Osteocyte (in vitro differentiated cells): ENCODE data around the gene ACTR5. TPM values are rescaled to one million over a fixed set of nuclear protein-coding genes. Genes with fewer than 3 reads are reported as not detected.

Experiments
- DNase-seq: peaks from one replicate; pipeline ENCODE4 v3.0.0; 2021; ENCODE audit warnings: mixed read lengths; ENCODE audit not compliant: unreplicated experiment; ENCODE audit errors: extremely low spot score
- H3K27ac Mint-ChIP-seq: one replicate; pipeline ENCODE4 v1.8.0; 2021; ENCODE audit warnings: mild to moderate bottlenecking, mixed read lengths; ENCODE audit not compliant: unreplicated experiment
- H3K27me3 Mint-ChIP-seq: one replicate; pipeline ENCODE4 v1.8.0; 2021; ENCODE audit warnings: mixed read lengths; ENCODE audit not compliant: unreplicated experiment
- H3K36me3 Mint-ChIP-seq: one replicate; pipeline ENCODE4 v1.8.0; 2021; ENCODE audit warnings: mixed read lengths; ENCODE audit not compliant: unreplicated experiment
- H3K4me1 Mint-ChIP-seq: one replicate; pipeline ENCODE4 v1.8.0; 2021; ENCODE audit warnings: mixed read lengths; ENCODE audit not compliant: unreplicated experiment
- H3K4me3 Mint-ChIP-seq: one replicate; pipeline ENCODE4 v1.8.0; 2021; ENCODE audit warnings: mild to moderate bottlenecking, moderate library complexity, mixed read lengths; ENCODE audit not compliant: unreplicated experiment
- H3K9me3 Mint-ChIP-seq: one replicate; pipeline ENCODE4 v1.8.0; 2021; ENCODE audit warnings: mixed read lengths; ENCODE audit not compliant: unreplicated experiment
- CTCF ChIP-seq: fragments of 200-600 bp; sonication (generic); IDR thresholded peaks from 2 replicates; pipeline ENCODE4 v1.5.0; 2021; ENCODE audit warnings: antibody characterized with exemption, mild to moderate bottlenecking, moderate library complexity
- total RNA-seq: library from RNA; stranded (reverse); gene quantifications from 2 replicates; pipeline ENCODE4 v1.2.1, GENCODE V29; 2021

Gene ACTR5
- total RNA-seq, 1 donor from 2014 or later, result 5.8 TPM

- Mint-ChIP-seq H3K27me3 (peaks cover 14% of the 10 kb centered on the region), H3K4me1 (no peaks in the 10 kb centered on the region), H3K4me3 (no peak overlapping the region), H3K9me3 (no peaks in the 10 kb centered on the region), H3K36me3 (no peaks in the 10 kb centered on the region), H3K27ac (no peak overlapping the region)
- no peak for DNase-seq
- no peak for TF ChIP-seq CTCF
Measured at GRCh38 chr20:38704136-38704535, 44.1 kb upstream of the ACTR5 start.

- H3K27me3 Mint-ChIP-seq, result peaks cover 19% of the 10 kb centered on the region
- no peak for DNase-seq
- no peaks in the 10 kb centered on the region for H3K9me3 Mint-ChIP-seq
- H3K27ac Mint-ChIP-seq, result no peak overlapping the region
- no peak for TF ChIP-seq CTCF
- H3K36me3 Mint-ChIP-seq, result no peaks in the 10 kb centered on the region
- H3K4me1 Mint-ChIP-seq, result no peaks in the 10 kb centered on the region
- H3K4me3 Mint-ChIP-seq, result no peak overlapping the region
Measured at GRCh38 chr20:38706509-38706908, 41.8 kb upstream of the ACTR5 start.

- H3K27me3 Mint-ChIP-seq, result peaks cover 47% of the 10 kb centered on the region
Measured at GRCh38 chr20:38714308-38714707, 34.0 kb upstream of the ACTR5 start.

GRCh38 chr20:38715646-38716045, 32.6 kb upstream of the ACTR5 start:
- H3K36me3 Mint-ChIP-seq, result no peaks in the 10 kb centered on the region
- TF ChIP-seq CTCF, result no peak
- no peaks in the 10 kb centered on the region for H3K4me1 Mint-ChIP-seq
- no peak for DNase-seq
- H3K9me3 Mint-ChIP-seq, result no peaks in the 10 kb centered on the region
- H3K4me3 Mint-ChIP-seq, result no peak overlapping the region
- peaks cover 57% of the 10 kb centered on the region for H3K27me3 Mint-ChIP-seq
- H3K27ac Mint-ChIP-seq, result no peak overlapping the region

More at GRCh38 chr20:38714308-38714707, 34.0 kb upstream of the ACTR5 start:
- no peak for TF ChIP-seq CTCF
- no peak overlapping the region for H3K4me3 Mint-ChIP-seq
- H3K4me1 Mint-ChIP-seq, result no peaks in the 10 kb centered on the region
- H3K36me3 Mint-ChIP-seq, result no peaks in the 10 kb centered on the region
- H3K27ac Mint-ChIP-seq, result no peak overlapping the region
- DNase-seq, result no peak
- no peaks in the 10 kb centered on the region for H3K9me3 Mint-ChIP-seq

GRCh38 chr20:38722683-38723016, 25.6 kb upstream of the ACTR5 start:
- no peak for DNase-seq
- Mint-ChIP-seq H3K4me1 (peaks cover 15% of the 10 kb centered on the region), H3K27me3 (peaks cover 86% of the 10 kb centered on the region), H3K27ac (no peak overlapping the region), H3K4me3 (no peak overlapping the region), H3K36me3 (no peaks in the 10 kb centered on the region), H3K9me3 (no peaks in the 10 kb centered on the region)
- no peak for TF ChIP-seq CTCF
